H1 (cell line): ENCODE data around the gene SYT17. TPM values are rescaled to one million over a fixed set of nuclear protein-coding genes. Genes with fewer than 3 reads are reported as not detected.

Experiments
- CTCF ChIA-PET: fragments of 300-600 bp; sonication (Branson Sonifier 250); formaldehyde crosslinking; loops from one replicate; lab custom pipeline; 2021; ENCODE audit not compliant: partially characterized antibody; lab: Charles Lee
- POLR2A ChIA-PET: fragments of 300-600 bp; sonication (Branson Sonifier 250); formaldehyde crosslinking; loops from one replicate; lab custom pipeline; 2021; ENCODE audit warnings: inconsistent platforms; ENCODE audit not compliant: partially characterized antibody; lab: Charles Lee
- DNase-seq, 2 experiments: peaks; one replicate each; pipeline versions ENCODE4 v3.0.0 to v3.0.0-alpha.2; 2010 to 2022; ENCODE audit warnings: low spot score in 2 of 2, low read depth in 1 of 2, mixed read lengths in 1 of 2
- FAIRE-seq: peaks from 2 replicates; lab custom pipeline; 2011; peaks lifted over from hg19 to GRCh38; lab: Jason Lieb, UNC
- H2AFZ ChIP-seq: 2 replicates; pipeline ENCODE4 v1.8.1; 2012; ENCODE audit warnings: low read length, inconsistent platforms
- H2AK5ac ChIP-seq: 2 replicates; pipeline ENCODE4 v1.6.1; 2013; ENCODE audit warnings: low read depth, low read length
- H2BK120ac ChIP-seq: replicated peaks from 2 replicates; pipeline ENCODE3; 2013; ENCODE audit warnings: low read depth, low read length, inconsistent platforms
- H2BK12ac ChIP-seq: 2 replicates; pipeline ENCODE4 v1.6.1; 2013; ENCODE audit warnings: low read depth, low read length
- H2BK15ac ChIP-seq: 2 replicates; pipeline ENCODE4 v1.6.1; 2013; ENCODE audit warnings: low read length
- H2BK20ac ChIP-seq: 2 replicates; pipeline ENCODE4 v1.6.1; 2013; ENCODE audit warnings: low read length
- H2BK5ac ChIP-seq: 2 replicates; pipeline ENCODE4 v1.6.1; 2013; ENCODE audit warnings: low read depth, low read length
- H3K14ac ChIP-seq: 2 replicates; pipeline ENCODE4 v1.6.1; 2013; ENCODE audit warnings: inconsistent platforms; ENCODE audit not compliant: insufficient read length
- H3K18ac ChIP-seq: 2 replicates; pipeline ENCODE4 v1.6.1; 2013; ENCODE audit warnings: low read length; ENCODE audit errors: extremely low read depth
- H3K23ac ChIP-seq: 2 replicates; pipeline ENCODE4 v1.6.1; 2013; ENCODE audit warnings: inconsistent platforms; ENCODE audit not compliant: insufficient read length
- H3K23me2 ChIP-seq: 2 replicates; pipeline ENCODE4 v1.6.1; 2013; ENCODE audit warnings: low read depth, low read length
- H3K27ac ChIP-seq: 2 replicates; pipeline ENCODE4 v1.6.1; 2011; ENCODE audit warnings: low read depth, low read length, inconsistent platforms
- H3K27me3 ChIP-seq, 4 experiments: replicated peaks in 1 of 4; 1 replicate in 1 of 4; 2 replicates in 3 of 4; pipeline versions ENCODE4 v1.6.1 to v1.8.1; 2011 to 2013; ENCODE audit warnings: low read length in 3 of 4, mild to moderate bottlenecking in 3 of 4, inconsistent platforms in 2 of 4, mixed read lengths in 2 of 4, moderate library complexity in 1 of 4; ENCODE audit not compliant: control insufficient read depth in 3 of 4, insufficient read depth in 3 of 4; ENCODE audit errors: extremely low read depth in 1 of 4
- H3K36me3 ChIP-seq, 4 experiments: 2 replicates each; pipeline versions ENCODE4 v1.6.1 to v1.8.1; 2011 to 2013; ENCODE audit warnings: mild to moderate bottlenecking in 4 of 4, low read length in 3 of 4, moderate library complexity in 2 of 4, control low read depth in 1 of 4, inconsistent platforms in 1 of 4; ENCODE audit not compliant: insufficient read depth in 4 of 4, control insufficient read depth in 2 of 4
- H3K4ac ChIP-seq: replicated peaks from 2 replicates; pipeline ENCODE3; 2013; ENCODE audit warnings: low read length, low read depth, mixed read lengths, inconsistent platforms; ENCODE audit not compliant: insufficient read length
- H3K4me1 ChIP-seq, 4 experiments: replicated peaks in 1 of 4; 1 replicate in 1 of 4; 2 replicates in 3 of 4; pipeline versions ENCODE4 v1.6.1 to v1.8.1; 2011 to 2013; ENCODE audit warnings: low read length in 3 of 4, inconsistent platforms in 2 of 4, mixed read lengths in 1 of 4; ENCODE audit not compliant: insufficient read depth in 4 of 4, control insufficient read depth in 3 of 4
- H3K4me2 ChIP-seq, 2 experiments: 2 replicates each; pipeline versions ENCODE4 v1.6.1 to v1.8.1; 2011 to 2013; ENCODE audit warnings: low read depth in 2 of 2, low read length in 2 of 2, control low read depth in 1 of 2, inconsistent platforms in 1 of 2, mild to moderate bottlenecking in 1 of 2; ENCODE audit not compliant: insufficient read depth in 1 of 2
- H3K4me3 ChIP-seq, 4 experiments: fragments of 200-600, 300-600 bp in 1 of 4; sonication (generic), shearing (Covaris generic), sonication (Bioruptor Twin) in 1 of 4; 2 replicates each; pipeline versions ENCODE4 v1.5.1 to v1.8.1; 2011 to 2016; ENCODE audit warnings: low read length in 4 of 4, low read depth in 3 of 4, control low read depth in 2 of 4, inconsistent platforms in 2 of 4, mild to moderate bottlenecking in 2 of 4, mixed read lengths in 1 of 4, moderate library complexity in 1 of 4; ENCODE audit not compliant: insufficient read depth in 2 of 4; ENCODE audit errors: extremely low read depth in 1 of 4
- H3K56ac ChIP-seq: replicated peaks from 2 replicates; pipeline ENCODE3; 2013; ENCODE audit warnings: low read depth, mild to moderate bottlenecking, mixed read lengths, low read length, inconsistent platforms; ENCODE audit not compliant: insufficient read length
- H3K79me1 ChIP-seq: 2 replicates; pipeline ENCODE4 v1.6.1; 2013; ENCODE audit warnings: low read depth, low read length, control low read depth
- H3K79me2 ChIP-seq, 2 experiments: 2 replicates each; pipeline versions ENCODE4 v1.6.1 to v1.8.1; 2012 to 2013; ENCODE audit warnings: low read length in 2 of 2, mild to moderate bottlenecking in 2 of 2, inconsistent platforms in 1 of 2; ENCODE audit not compliant: insufficient read depth in 2 of 2, control insufficient read depth in 1 of 2
- H3K9ac ChIP-seq, 4 experiments: replicated peaks in 1 of 4; 1 replicate in 1 of 4; 2 replicates in 3 of 4; pipeline versions ENCODE4 v1.6.1 to v1.8.1; 2011 to 2013; ENCODE audit warnings: low read depth in 3 of 4, low read length in 3 of 4, control low read depth in 2 of 4, mild to moderate bottlenecking in 2 of 4, moderate library complexity in 2 of 4, inconsistent platforms in 1 of 4; ENCODE audit errors: extremely low read depth in 1 of 4
- H3K9me3 ChIP-seq, 2 experiments: 2 replicates each; pipeline versions ENCODE4 v1.6.1 to v1.8.1; 2012 to 2013; ENCODE audit warnings: mild to moderate bottlenecking in 2 of 2, moderate library complexity in 2 of 2, control low read depth in 1 of 2, inconsistent platforms in 1 of 2, low read depth in 1 of 2, low read length in 1 of 2, mixed read lengths in 1 of 2; ENCODE audit not compliant: insufficient read depth in 2 of 2
- H4K20me1 ChIP-seq, 2 experiments: replicated peaks in 1 of 2; 2 replicates each; pipeline versions ENCODE3 to v1.8.1; 2011 to 2013; ENCODE audit warnings: inconsistent platforms in 2 of 2, low read length in 2 of 2, mild to moderate bottlenecking in 1 of 2; ENCODE audit not compliant: insufficient read depth in 2 of 2, control insufficient read depth in 1 of 2
- H4K5ac ChIP-seq: 2 replicates; pipeline ENCODE4 v1.6.1; 2013; ENCODE audit warnings: low read length, low read depth, mixed read lengths, inconsistent platforms; ENCODE audit not compliant: insufficient read length
- H4K8ac ChIP-seq: 2 replicates; pipeline ENCODE4 v1.8.0; 2013; ENCODE audit warnings: mild to moderate bottlenecking, moderate library complexity, low read length, inconsistent platforms; ENCODE audit not compliant: insufficient read depth; ENCODE audit errors: extremely low read depth
- H4K91ac ChIP-seq: replicated peaks from 2 replicates; pipeline ENCODE3; 2013; ENCODE audit warnings: low read length, mixed read lengths, inconsistent platforms; ENCODE audit not compliant: insufficient read length
- BCL11A ChIP-seq, 2 experiments: IDR thresholded peaks; one replicate each; pipeline ENCODE4 v1.6.1; 2011; ENCODE audit warnings: low read depth in 2 of 2, low read length in 2 of 2, mild to moderate bottlenecking in 2 of 2
- CHD2 ChIP-seq: IDR thresholded peaks from 2 replicates; pipeline ENCODE4 v1.6.1; 2012; ENCODE audit warnings: low read length, improper control_type of control experiment
- EZH2 ChIP-seq: fragments of 200-600 bp; sonication (generic); IDR thresholded peaks from 2 replicates; pipeline ENCODE4 v1.7.1; 2012; ENCODE audit warnings: low read depth, mild to moderate bottlenecking, moderate library complexity, low read length, inconsistent platforms; ENCODE audit not compliant: severe bottlenecking
- GABPA ChIP-seq: IDR thresholded peaks from 2 replicates; pipeline ENCODE4 v1.6.1; 2011; ENCODE audit warnings: mild to moderate bottlenecking, low read length, moderate library complexity, borderline replicate concordance; ENCODE audit not compliant: insufficient read depth
- GTF2F1 ChIP-seq: IDR thresholded peaks from 2 replicates; pipeline ENCODE4 v1.6.1; 2012; ENCODE audit warnings: low read depth, low read length, improper control_type of control experiment, borderline replicate concordance
- JUN ChIP-seq: IDR thresholded peaks from 2 replicates; pipeline ENCODE4 v1.6.1; 2011; ENCODE audit warnings: low read depth, mild to moderate bottlenecking, improper control_type of control experiment, low read length
- KDM4A ChIP-seq: IDR thresholded peaks from one replicate; pipeline ENCODE4 v1.7.1; 2012; ENCODE audit warnings: low read depth, mild to moderate bottlenecking, moderate library complexity, low read length, inconsistent platforms; ENCODE audit not compliant: severe bottlenecking
- SIRT6 ChIP-seq: IDR thresholded peaks from one replicate; pipeline ENCODE4 v1.7.1; 2012; ENCODE audit warnings: low read length, inconsistent platforms
- SP2 ChIP-seq: IDR thresholded peaks from 2 replicates; pipeline ENCODE4 v1.6.1; 2012; ENCODE audit warnings: mild to moderate bottlenecking, low read length, inconsistent platforms
- SUZ12 ChIP-seq: fragments of 200-600 bp; sonication (generic); IDR thresholded peaks from 2 replicates; pipeline ENCODE4 v1.6.1; 2012; ENCODE audit warnings: mild to moderate bottlenecking, inconsistent platforms, low read length, moderate library complexity, mixed read lengths
- YY1 ChIP-seq: IDR thresholded peaks from 2 replicates; pipeline ENCODE4 v1.6.1; 2011; ENCODE audit warnings: low read depth, mild to moderate bottlenecking, low read length
- WGBS, 2 experiments: shearing (Covaris generic) in 1 of 2; methylation state at CpG; one replicate each; pipeline versions ENCODE4 v1.1.6 to v1.1.7; 2013 to 2015; ENCODE audit warnings: low lambda C conversion rate in 2 of 2, mixed read lengths in 2 of 2, inconsistent platforms in 1 of 2, low coverage in 1 of 2, missing lambda C conversion rate in 1 of 2; ENCODE audit not compliant: insufficient replicate concordance in 2 of 2, insufficient coverage in 1 of 2, insufficient read length in 1 of 2; ENCODE audit errors: extremely low coverage in 1 of 2, missing lambda C conversion rate in 1 of 2; 5-methylcytosine and 5-hydroxymethylcytosine counted together
- polyA plus RNA-seq, 7 experiments: library from polyadenylated mRNA; depleted of rRNA in 3 of 7; stranded (reverse) in 5 of 7; unstranded in 2 of 7; fragments of >200 nt in 5 of 7; fragments of 200-250 nt in 2 of 7; gene quantifications; 1 replicate in 5 of 7; 2 replicates in 1 of 7; 4 replicates in 1 of 7; pipeline versions ENCODE4 v1.2.1 to v1.2.3, GENCODE V29; 2011 to 2013; ENCODE audit warnings: missing spikeins in 2 of 7, mixed read lengths in 2 of 7
- total RNA-seq: library from RNA; stranded (reverse); fragmentation: NEBNext Ultra II Directional; extraction: Animal tissue kit (Norgen Biotek cat#: 25700); gene quantifications from 2 replicates; pipeline ENCODE4 v1.2.1, GENCODE V29; 2021
- TF ChIP-seq, protein P1 (sequence below): IDR thresholded peaks from 2 replicates; pipeline ENCODE4 v1.6.1; 2011; ENCODE audit warnings: low read length, improper control_type of control experiment

SYT17 gene
- total and polyA plus RNA-seq, 2 of the 8 experiments (the other 6 are each of a cell fraction or from before 2014, with no cell fraction given): 5.8 to 18.1 TPM

- no peak overlapping the region for H4K91ac ChIP-seq
- H3K79me2 ChIP-seq: no peaks in the 10 kb centered on the region
- H4K5ac ChIP-seq: no peak overlapping the region
- no peaks in the 10 kb centered on the region for H3K36me3 ChIP-seq
- FAIRE-seq (no peak), DNase-seq (no peak)
- no peaks in the 10 kb centered on the region for H3K27me3 ChIP-seq
- no peak overlapping the region for H3K9ac ChIP-seq
- H3K9me3 ChIP-seq: peaks cover 6% of the 10 kb centered on the region in 2 experiments; a peak in 3 of 4 replicates
- no peak overlapping the region for H2BK12ac ChIP-seq
- H2BK120ac ChIP-seq: no peak overlapping the region
- POLR2A ChIA-PET: no interaction called here
- no peak overlapping the region for H2BK5ac ChIP-seq
- no peak overlapping the region for H3K56ac ChIP-seq
- H3K4me1 ChIP-seq: no peaks in the 10 kb centered on the region
- no peaks in the 10 kb centered on the region for H3K23me2 ChIP-seq
- H2AK5ac ChIP-seq: no peak overlapping the region
- H3K4me2 ChIP-seq: no peak overlapping the region
- CTCF ChIA-PET: interaction anchor here (1.0 to 1.1 kb wide), 2 partner anchors 43 to 44 kb away, joined by 3 read pairs; no protein-coding TSS in a partner anchor
- H3K4me3 ChIP-seq: no peak overlapping the region
- H3K4ac ChIP-seq: no peak overlapping the region
- H2BK15ac ChIP-seq: no peak overlapping the region
- H2BK20ac ChIP-seq: no peak overlapping the region
- no peaks in the 10 kb centered on the region for H4K20me1 ChIP-seq
- no peak overlapping the region for H2AFZ ChIP-seq
- no peak overlapping the region for H3K27ac ChIP-seq
- H3K18ac ChIP-seq: no peak overlapping the region
- no peak overlapping the region for H4K8ac ChIP-seq
- H3K23ac ChIP-seq: no peak overlapping the region
- H3K79me1 ChIP-seq: no peaks in the 10 kb centered on the region
- H3K14ac ChIP-seq: no peak overlapping the region
- 85% methylated on average over 5 of the region's 5 CpGs; no CpG with 5 or more reads in 1 of the 2 experiments for WGBS, 2 experiments
- no peak for TF ChIP-seq KDM4A
- TF ChIP-seq SP2: no peak
- no peak for TF ChIP-seq CHD2
- TF ChIP-seq EZH2: no peak
- TF ChIP-seq SIRT6: no peak
- TF ChIP-seq, protein P1, sequence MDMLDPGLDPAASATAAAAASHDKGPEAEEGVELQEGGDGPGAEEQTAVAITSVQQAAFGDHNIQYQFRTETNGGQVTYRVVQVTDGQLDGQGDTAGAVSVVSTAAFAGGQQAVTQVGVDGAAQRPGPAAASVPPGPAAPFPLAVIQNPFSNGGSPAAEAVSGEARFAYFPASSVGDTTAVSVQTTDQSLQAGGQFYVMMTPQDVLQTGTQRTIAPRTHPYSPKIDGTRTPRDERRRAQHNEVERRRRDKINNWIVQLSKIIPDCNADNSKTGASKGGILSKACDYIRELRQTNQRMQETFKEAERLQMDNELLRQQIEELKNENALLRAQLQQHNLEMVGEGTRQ: no peak
- TF ChIP-seq SUZ12: no peak
- TF ChIP-seq JUN: no peak
- no peak for TF ChIP-seq YY1
- no peak for TF ChIP-seq GABPA
- TF ChIP-seq GTF2F1: no peak
- TF ChIP-seq BCL11A (IDR thresholded peaks at IDR 0.05; ENCODE audit: low read depth in 2 of 2, low read length in 2 of 2): no peak
Observed at GRCh38 chr16:19148189-19148588, 19.9 kb upstream of the SYT17 start.
